Activated CD4-positive, alpha-beta T cell treated with anti-CD3 and anti-CD28 coated beads, Interleukin-2, amount 10 ng/mL, durations not matched to agents 24 days and 14 days (primary cell): ENCODE measurements around the gene PRPF40A. TPM values are rescaled to one million over a fixed set of nuclear protein-coding genes. Genes with fewer than 3 reads are reported as not detected.
"Not testable (repeated sequence)": the region's sequence is repeated elsewhere in the genome, so short reads cannot be mapped to it uniquely, and the experiment has no call there.

Source experiments
- DNase-seq: peaks from one replicate; pipeline ENCODE4 v3.0.0; 2022
- H3K27ac Mint-ChIP-seq: one replicate; pipeline ENCODE4 v1.8.0; 2022; ENCODE audit warnings: mild to moderate bottlenecking, mixed read lengths
- H3K27me3 Mint-ChIP-seq: one replicate; pipeline ENCODE4 v1.8.0; 2022; ENCODE audit warnings: mixed read lengths
- H3K36me3 Mint-ChIP-seq: one replicate; pipeline ENCODE4 v1.8.0; 2022; ENCODE audit warnings: low read depth, mild to moderate bottlenecking, mixed read lengths
- H3K4me1 Mint-ChIP-seq: one replicate; pipeline ENCODE4 v1.8.0; 2021; ENCODE audit warnings: mixed read lengths
- H3K4me3 Mint-ChIP-seq: one replicate; pipeline ENCODE4 v1.8.0; 2022; ENCODE audit warnings: mild to moderate bottlenecking, moderate library complexity, mixed read lengths
- H3K9me3 Mint-ChIP-seq: one replicate; pipeline ENCODE4 v1.8.0; 2021; ENCODE audit warnings: mixed read lengths
- intact Hi-C: fragments of 100-400 bp; cut with micrococcal nuclease; formaldehyde crosslinking; loops from one replicate; pipeline ENCODE4 v1.15.1; 2023
- total RNA-seq: library from RNA; stranded (reverse); gene quantifications from 2 replicates; pipeline ENCODE4 v1.2.3, GENCODE V29; 2022

The PRPF40A gene
- total RNA-seq = 166 TPM in 2 replicates

DNA sequence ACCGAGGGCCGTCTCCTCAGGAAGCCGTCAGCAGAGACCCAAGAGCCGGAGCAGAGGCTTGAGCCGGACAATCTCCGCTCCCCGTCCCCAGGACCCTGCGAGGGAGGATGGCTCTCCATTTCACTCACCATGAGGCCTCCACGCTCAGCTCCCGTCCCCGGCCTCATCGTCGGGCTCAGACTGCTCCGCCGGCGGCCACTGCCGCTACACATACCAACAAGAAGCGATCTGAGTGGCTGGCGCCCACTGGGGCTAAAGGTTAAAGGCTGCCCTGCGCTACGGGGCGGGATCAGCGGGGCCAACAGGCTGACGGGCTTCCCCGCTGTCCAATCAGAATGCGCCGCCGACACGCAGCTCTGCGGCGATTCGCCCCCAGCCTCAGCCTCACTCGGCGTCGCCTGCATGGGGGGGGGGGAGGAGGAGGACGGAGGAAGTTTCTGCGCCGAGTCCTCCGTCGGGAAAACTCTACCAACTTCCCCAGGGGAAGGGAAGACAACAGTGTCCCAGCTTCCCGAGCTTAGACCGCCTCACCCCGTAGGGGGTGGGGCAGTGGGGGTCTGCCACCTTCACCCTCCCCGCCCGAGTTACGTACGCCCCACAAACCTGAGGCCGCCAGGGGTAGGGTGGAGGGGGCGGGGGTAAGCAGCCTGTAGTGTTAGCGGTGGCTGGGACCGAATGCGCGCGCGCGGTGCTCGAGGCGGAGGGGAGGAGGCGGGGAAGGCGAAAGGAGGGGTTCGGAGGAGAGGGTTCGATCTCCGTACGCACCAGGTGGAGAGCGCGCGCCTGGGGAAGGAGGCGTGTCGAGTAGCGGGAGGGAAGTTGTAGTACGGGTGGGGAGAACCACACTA is at the start of gene PRPF40A:
Gene PRPF40A (minus strand): TSS at position 234 of the 848 bp plus-strand sequence. CDS start 22 bp downstream, at position 212.
- peak within 1 kb of the TSS; percentile 98 for H3K27ac Mint-ChIP-seq
- H3K4me3 Mint-ChIP-seq = peak within 1 kb of the TSS; percentile 98
- intact Hi-C loops = loop anchor here (1.0 to 10.0 kb wide), 3 partner anchors 13 to 893 kb away; partner anchors contain the start of gene ARL5A
- peaks cover 48% of the 10 kb centered on the region for H3K4me1 Mint-ChIP-seq
- no peaks in the 10 kb centered on the region for H3K9me3 Mint-ChIP-seq
- peaks cover 49% of the 10 kb centered on the region for H3K36me3 Mint-ChIP-seq
- H3K27me3 Mint-ChIP-seq = peaks cover 2% of the 10 kb centered on the region
- DNase-seq = peak; percentile 100

GRCh38 chr2:152766928-152767327 is 49.7 kb upstream of the PRPF40A start:
- Mint-ChIP-seq H3K9me3 (no peaks in the 10 kb centered on the region), H3K4me1 (no peaks in the 10 kb centered on the region), H3K27ac (no peak overlapping the region), H3K27me3 (no peaks in the 10 kb centered on the region), H3K36me3 (peaks cover 6% of the 10 kb centered on the region), H3K4me3 (no peak overlapping the region)
- DNase-seq = no peak
- intact Hi-C loops = no loop called here

GRCh38 chr2:152763651-152764050 is 46.4 kb upstream of the PRPF40A start:
- no peaks in the 10 kb centered on the region for H3K27me3 Mint-ChIP-seq
- peaks cover 2% of the 10 kb centered on the region for H3K4me1 Mint-ChIP-seq
- no peaks in the 10 kb centered on the region for H3K9me3 Mint-ChIP-seq
- intact Hi-C loops = no loop called here
- H3K4me3 Mint-ChIP-seq = no peak overlapping the region
- H3K27ac Mint-ChIP-seq = no peak overlapping the region
- H3K36me3 Mint-ChIP-seq = peaks cover 14% of the 10 kb centered on the region
- no peak for DNase-seq

GRCh38 chr2:152763208-152763607 is 45.9 kb upstream of the PRPF40A start:
- H3K9me3 Mint-ChIP-seq, intact Hi-C loops, H3K4me3 Mint-ChIP-seq, H3K27ac Mint-ChIP-seq, H3K4me1 Mint-ChIP-seq, DNase-seq, H3K27me3 Mint-ChIP-seq: not testable (repeated sequence)
- peaks cover 16% of the 10 kb centered on the region for H3K36me3 Mint-ChIP-seq

DNA sequence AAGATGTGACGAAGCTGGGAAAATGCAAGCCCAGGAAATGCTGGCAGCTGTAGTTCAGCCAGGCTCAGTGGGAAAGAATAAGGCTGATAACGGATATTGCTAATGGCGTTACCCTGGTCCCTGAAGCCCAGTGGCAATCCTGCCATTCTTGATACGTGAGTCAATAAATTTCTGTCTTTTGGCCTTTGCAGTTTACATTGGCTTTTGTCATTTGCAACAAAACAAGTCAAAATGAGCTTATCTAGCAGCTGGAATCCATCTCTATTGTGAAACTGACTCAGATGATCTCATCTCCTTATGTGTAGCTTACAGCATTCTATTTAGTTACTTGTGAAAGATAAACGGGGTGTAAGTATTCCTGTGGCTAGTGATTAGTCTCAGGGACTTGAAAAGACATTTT is 44.9 kb upstream of the PRPF40A start:
- no peak overlapping the region for H3K27ac Mint-ChIP-seq
- H3K4me3 Mint-ChIP-seq = no peak overlapping the region
- intact Hi-C loops = no loop called here
- H3K9me3 Mint-ChIP-seq = no peaks in the 10 kb centered on the region
- DNase-seq = no peak
- peaks cover 2% of the 10 kb centered on the region for H3K4me1 Mint-ChIP-seq
- H3K27me3 Mint-ChIP-seq = no peaks in the 10 kb centered on the region
- H3K36me3 Mint-ChIP-seq = peaks cover 16% of the 10 kb centered on the region

DNA sequence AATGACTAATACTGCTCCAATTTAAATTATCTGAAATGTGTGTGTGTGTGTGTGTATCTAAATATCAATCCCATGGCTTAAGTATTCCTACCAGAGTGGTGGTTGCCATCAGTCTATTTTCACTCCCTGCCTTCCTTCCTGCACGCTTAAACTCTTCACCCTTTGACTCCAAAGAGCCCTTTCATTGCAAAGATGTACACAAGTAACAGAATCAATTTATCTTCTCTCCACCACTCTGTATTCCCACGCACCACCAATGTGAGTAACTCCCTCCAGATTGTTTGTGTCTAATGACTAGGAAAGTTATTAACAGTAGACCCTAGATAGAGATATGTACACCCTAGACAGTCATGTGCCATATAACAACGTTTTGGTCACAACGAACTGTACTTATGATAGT is 44.0 kb upstream of the PRPF40A start:
- no peak overlapping the region for H3K4me3 Mint-ChIP-seq
- H3K36me3 Mint-ChIP-seq = peaks cover 23% of the 10 kb centered on the region
- peaks cover 2% of the 10 kb centered on the region for H3K4me1 Mint-ChIP-seq
- intact Hi-C loops = no loop called here
- no peaks in the 10 kb centered on the region for H3K27me3 Mint-ChIP-seq
- H3K27ac Mint-ChIP-seq = no peak overlapping the region
- no peak for DNase-seq
- H3K9me3 Mint-ChIP-seq = no peaks in the 10 kb centered on the region

DNA sequence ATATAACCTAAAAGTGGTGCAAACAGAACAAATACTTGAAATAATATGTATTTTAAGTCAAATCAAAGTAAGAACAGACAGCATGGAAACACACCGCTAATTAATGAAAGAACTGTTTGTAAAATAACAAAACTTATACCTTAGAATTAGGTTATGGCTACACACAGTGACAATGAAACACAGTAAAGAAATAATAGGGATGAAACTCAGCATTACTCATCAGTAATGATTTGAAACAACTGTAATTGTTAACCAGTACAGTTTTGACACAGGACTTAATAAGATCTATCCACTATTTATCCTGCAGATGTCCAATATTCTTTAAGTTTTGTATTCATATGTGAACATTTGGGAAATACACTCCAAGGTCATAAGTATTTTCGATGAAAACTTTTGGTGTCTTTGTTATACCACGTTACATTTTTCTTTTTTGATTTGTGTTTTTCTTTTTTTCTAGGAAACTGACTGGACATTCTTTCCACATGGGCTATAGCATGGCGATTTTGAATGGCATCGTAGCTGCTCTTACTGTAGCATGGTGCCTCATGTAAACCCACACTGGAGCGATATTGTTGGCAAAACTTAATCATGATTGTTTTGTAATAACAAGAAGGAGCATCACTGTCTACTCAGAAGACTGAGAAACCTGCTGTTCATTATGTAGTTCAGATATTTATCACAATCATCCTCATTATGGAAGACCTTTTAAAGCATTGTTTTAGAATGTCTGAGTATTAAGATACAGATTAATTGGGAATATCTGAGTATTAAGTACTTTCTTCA is 42.2 kb upstream of the PRPF40A start:
- peaks cover 2% of the 10 kb centered on the region for H3K4me1 Mint-ChIP-seq
- DNase-seq = no peak
- H3K27me3 Mint-ChIP-seq = no peaks in the 10 kb centered on the region
- intact Hi-C loops = no loop called here
- peaks cover 29% of the 10 kb centered on the region for H3K36me3 Mint-ChIP-seq
- H3K9me3 Mint-ChIP-seq = no peaks in the 10 kb centered on the region
- H3K4me3 Mint-ChIP-seq = no peak overlapping the region
- no peak overlapping the region for H3K27ac Mint-ChIP-seq

- Mint-ChIP-seq H3K4me1 (peaks cover 2% of the 10 kb centered on the region), H3K27me3 (no peaks in the 10 kb centered on the region), H3K27ac (no peak overlapping the region), H3K36me3 (peaks cover 38% of the 10 kb centered on the region), H3K9me3 (no peaks in the 10 kb centered on the region), H3K4me3 (no peak overlapping the region)
- intact Hi-C loops = no loop called here
- no peak for DNase-seq
Observed at GRCh38 chr2:152755029-152755428, 37.8 kb upstream of the PRPF40A start.

DNA sequence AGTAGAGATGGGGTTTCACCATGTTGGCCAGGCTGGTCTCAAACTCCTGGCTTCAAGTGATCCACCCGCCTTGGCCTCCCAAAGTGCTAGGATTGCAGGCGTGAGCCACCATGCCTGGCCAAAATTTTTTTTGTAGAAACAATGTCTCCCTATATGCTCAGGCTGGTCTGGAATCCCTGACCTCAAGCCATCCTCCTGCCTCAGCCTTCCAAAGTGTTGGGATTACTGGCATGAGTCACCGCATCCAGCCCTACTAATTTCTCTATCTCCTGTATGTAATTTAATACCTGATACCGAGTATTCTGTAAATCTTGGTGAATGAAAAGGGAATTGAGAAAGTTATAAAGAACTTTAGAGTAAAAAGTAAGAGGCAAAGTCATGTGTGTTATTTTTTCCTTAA is 30.5 kb upstream of the PRPF40A start:
- DNase-seq, H3K4me3 Mint-ChIP-seq, intact Hi-C loops, H3K4me1 Mint-ChIP-seq, H3K27ac Mint-ChIP-seq, H3K9me3 Mint-ChIP-seq, H3K27me3 Mint-ChIP-seq: not testable (repeated sequence)
- H3K36me3 Mint-ChIP-seq = peaks cover 24% of the 10 kb centered on the region

DNA sequence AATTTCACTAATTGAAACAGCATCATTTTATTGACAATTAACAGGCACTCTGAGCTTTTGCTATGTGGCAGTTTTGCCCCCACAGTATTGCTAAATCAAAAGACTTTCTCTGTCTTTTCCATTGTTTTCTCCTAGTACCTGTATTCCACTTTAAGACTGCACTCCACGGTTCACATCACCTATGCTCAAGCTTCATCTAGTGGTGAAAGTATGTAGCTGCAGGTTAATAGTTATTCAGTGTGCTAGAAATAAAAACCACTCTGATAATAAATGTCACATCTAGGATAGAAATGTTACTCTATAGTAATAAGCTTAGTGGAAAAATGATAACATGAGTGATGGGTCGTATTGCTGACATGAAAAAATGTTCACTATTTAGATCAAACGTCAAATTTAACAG is 25.7 kb upstream of the PRPF40A start:
- Mint-ChIP-seq H3K27ac (no peak overlapping the region), H3K36me3 (peaks cover 17% of the 10 kb centered on the region), H3K27me3 (no peaks in the 10 kb centered on the region), H3K9me3 (no peaks in the 10 kb centered on the region), H3K4me3 (no peak overlapping the region), H3K4me1 (no peaks in the 10 kb centered on the region)
- intact Hi-C loops = loop anchor here (5.0 kb wide), 2 partner anchors 706 to 774 kb away; no protein-coding TSS in a partner anchor
- no peak for DNase-seq

- intact Hi-C loops = loop anchor here (1.0 to 5.0 kb wide), 5 partner anchors 16 to 776 kb away; no protein-coding TSS in a partner anchor
- Mint-ChIP-seq H3K4me3 (no peak overlapping the region), H3K27me3 (no peaks in the 10 kb centered on the region), H3K4me1 (no peaks in the 10 kb centered on the region), H3K36me3 (peaks cover 24% of the 10 kb centered on the region), H3K27ac (no peak overlapping the region), H3K9me3 (no peaks in the 10 kb centered on the region)
- DNase-seq = no peak
Observed at GRCh38 chr2:152740743-152741328, 23.6 kb upstream of the PRPF40A start.

DNA sequence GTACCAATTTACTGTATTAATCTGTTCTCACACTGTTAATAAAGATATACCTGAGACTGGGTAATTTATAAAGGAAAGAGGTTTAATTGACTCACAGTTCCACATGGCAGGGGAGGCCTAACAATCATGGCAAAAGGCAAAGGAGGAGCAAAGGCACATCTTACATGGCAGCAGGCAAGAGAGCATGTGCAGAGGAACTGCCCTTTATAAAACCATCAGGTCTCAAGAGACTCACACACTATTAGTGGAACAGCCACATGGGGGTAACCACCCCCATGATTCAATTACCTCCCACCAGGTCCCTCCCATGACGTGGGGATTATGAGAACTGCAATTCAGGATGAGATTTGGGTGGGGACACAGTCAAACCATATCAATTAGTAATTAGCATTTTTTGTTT is 22.4 kb upstream of the PRPF40A start:
- H3K4me3 Mint-ChIP-seq, H3K9me3 Mint-ChIP-seq, DNase-seq, H3K4me1 Mint-ChIP-seq, H3K27ac Mint-ChIP-seq, H3K27me3 Mint-ChIP-seq: not testable (repeated sequence)
- peaks cover 27% of the 10 kb centered on the region for H3K36me3 Mint-ChIP-seq
- intact Hi-C loops = loop anchor here (1.0 to 5.0 kb wide), 5 partner anchors 17 to 778 kb away; no protein-coding TSS in a partner anchor

DNA sequence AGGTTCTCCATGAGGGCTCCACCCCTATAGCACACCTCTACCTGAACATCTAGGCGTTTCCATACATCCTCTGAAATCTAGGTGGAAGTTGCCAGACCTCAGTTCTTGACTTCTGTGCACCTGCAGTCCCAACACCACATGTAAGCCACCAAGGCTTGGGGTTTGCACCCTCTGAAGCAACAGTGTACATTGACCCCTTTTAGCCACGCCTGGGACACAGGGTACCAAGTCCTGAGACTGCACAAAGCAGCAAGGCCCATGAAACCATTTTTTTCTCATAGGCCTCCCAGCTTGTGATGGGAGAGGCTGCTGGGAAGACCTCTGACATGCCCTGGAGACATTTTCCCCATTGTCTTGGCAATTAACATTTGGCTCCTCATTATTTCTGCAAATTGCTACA is 21.2 kb upstream of the PRPF40A start:
- Mint-ChIP-seq H3K27me3 (no peaks in the 10 kb centered on the region), H3K27ac (no peak overlapping the region), H3K4me1 (peaks cover 3% of the 10 kb centered on the region), H3K36me3 (peaks cover 27% of the 10 kb centered on the region), H3K4me3 (no peak overlapping the region), H3K9me3 (no peaks in the 10 kb centered on the region)
- DNase-seq = no peak
- intact Hi-C loops = no loop called here

- H3K4me3 Mint-ChIP-seq, H3K4me1 Mint-ChIP-seq, intact Hi-C loops: not testable (repeated sequence)
Observed at GRCh38 chr2:152737509-152737908, 20.2 kb upstream of the PRPF40A start.

More at GRCh38 chr2:152737509-152737908, 20.2 kb upstream of the PRPF40A start:
- not testable (repeated sequence) for DNase-seq, H3K9me3 Mint-ChIP-seq, H3K27ac Mint-ChIP-seq, H3K27me3 Mint-ChIP-seq
- H3K36me3 Mint-ChIP-seq = peaks cover 28% of the 10 kb centered on the region
